OCI-LY1 (cell line): ENCODE results near the gene ABLIM1.

ENCODE experiments used
- CTCF ChIP-seq: fragments of 200-600 bp; sonication (generic), shearing (Covaris generic); IDR thresholded peaks from 2 replicates; pipeline ENCODE4 v1.5.1; 2017; ENCODE audit warnings: mild to moderate bottlenecking, antibody characterized with exemption, low read length, moderate library complexity, mixed read lengths
- EZH2 ChIP-seq: fragments of 200-600 bp; sonication (generic), shearing (Covaris generic); IDR thresholded peaks from 2 replicates; pipeline ENCODE4 v1.8.0; 2017; ENCODE audit warnings: borderline replicate concordance, mixed run types, mild to moderate bottlenecking, antibody characterized with exemption, low read length, moderate library complexity, mixed read lengths

- TF ChIP-seq CTCF: no peak
- no peak for TF ChIP-seq EZH2
Measured at GRCh38 chr10:114542373-114542772, 115.7 kb downstream of the ABLIM1 start.
